ENCODE data around the gene SOS2.

SOS2 gene

GRCh38 chr14:50095895-50096294, 135.5 kb downstream of the SOS2 start:
- TF ChIP-seq CTCF (conservative IDR thresholded peaks at IDR 0.05; ENCODE audit: low read length) = no peak
- TF ChIP-seq EZH2phosphoT487 (IDR thresholded peaks at IDR 0.05; ENCODE audit: borderline replicate concordance) = no peak
- Histone ChIP-seq H3F3A (ENCODE audit: low read depth) (no peaks in the 10 kb centered on the region), H3K4me2 (ENCODE audit: low read depth, low read length, poor library complexity, severe bottlenecking) (no peak overlapping the region)

GRCh38 chr14:50094056-50094755, 137.2 kb downstream of the SOS2 start:
- Histone ChIP-seq H3K36me3 (ENCODE audit: insufficient read depth, low read length) (no peaks in the 10 kb centered on the region), H3K9ac (ENCODE audit: low read depth, low read length, poor library complexity, severe bottlenecking) (no peak overlapping the region), H3F3A (ENCODE audit: low read depth) (no peaks in the 10 kb centered on the region), H3K4me3 (ENCODE audit: low read length, poor library complexity, severe bottlenecking) (no peak overlapping the region), H2AFZ (ENCODE audit: low read length) (no peak overlapping the region), H3K9me3 (ENCODE audit: insufficient read depth, low read depth, low read length) (no peaks in the 10 kb centered on the region), H3K27me3 (ENCODE audit: insufficient read depth, low read length, poor library complexity, severe bottlenecking) (no peaks in the 10 kb centered on the region), H3K9me2 (replicated peaks; ENCODE audit: low read depth, low read length) (no peaks in the 10 kb centered on the region), H4K20me1 (ENCODE audit: insufficient read depth, low read length, poor library complexity, severe bottlenecking) (no peaks in the 10 kb centered on the region), H3K4me1 (ENCODE audit: insufficient read depth, low read length, poor library complexity, severe bottlenecking) (no peaks in the 10 kb centered on the region), H3K4me2 (ENCODE audit: low read depth, low read length, poor library complexity, severe bottlenecking) (no peak overlapping the region), H3K79me2 (ENCODE audit: insufficient read depth, low read length) (no peaks in the 10 kb centered on the region)
- TF ChIP-seq EZH2phosphoT487 (IDR thresholded peaks at IDR 0.05; ENCODE audit: borderline replicate concordance) (no peak), CTCF (conservative IDR thresholded peaks at IDR 0.05; ENCODE audit: low read length) (no peak)

More at GRCh38 chr14:50095895-50096294, 135.5 kb downstream of the SOS2 start:
- Histone ChIP-seq H3K4me1 (ENCODE audit: insufficient read depth, low read length, poor library complexity, severe bottlenecking) (no peaks in the 10 kb centered on the region), H3K9ac (ENCODE audit: low read depth, low read length, poor library complexity, severe bottlenecking) (no peak overlapping the region), H3K9me2 (replicated peaks; ENCODE audit: low read depth, low read length) (no peaks in the 10 kb centered on the region), H3K36me3 (ENCODE audit: insufficient read depth, low read length) (no peaks in the 10 kb centered on the region), H3K4me3 (ENCODE audit: low read length, poor library complexity, severe bottlenecking) (no peak overlapping the region), H3K9me3 (ENCODE audit: insufficient read depth, low read depth, low read length) (no peaks in the 10 kb centered on the region), H2AFZ (ENCODE audit: low read length) (peak overlapping the region; percentile 4; the same call in 1 of the 2 replicates), H3K27me3 (ENCODE audit: insufficient read depth, low read length, poor library complexity, severe bottlenecking) (no peaks in the 10 kb centered on the region), H4K20me1 (ENCODE audit: insufficient read depth, low read length, poor library complexity, severe bottlenecking) (no peaks in the 10 kb centered on the region), H3K79me2 (ENCODE audit: insufficient read depth, low read length) (no peaks in the 10 kb centered on the region)

GRCh38 chr14:50093496-50093895, 137.9 kb downstream of the SOS2 start:
- H3K4me1 ChIP-seq (ENCODE audit: insufficient read depth, low read length, poor library complexity, severe bottlenecking) = no peaks in the 10 kb centered on the region
- no peaks in the 10 kb centered on the region for H3K36me3 ChIP-seq (ENCODE audit: insufficient read depth, low read length)
- H4K20me1 ChIP-seq (ENCODE audit: insufficient read depth, low read length, poor library complexity, severe bottlenecking) = no peaks in the 10 kb centered on the region
- H3K9ac ChIP-seq (ENCODE audit: low read depth, low read length, poor library complexity, severe bottlenecking) = no peak overlapping the region
- no peaks in the 10 kb centered on the region for H3K79me2 ChIP-seq (ENCODE audit: insufficient read depth, low read length)
- H3K9me2 ChIP-seq (replicated peaks; ENCODE audit: low read depth, low read length) = no peaks in the 10 kb centered on the region
- no peak overlapping the region for H3K4me2 ChIP-seq (ENCODE audit: low read depth, low read length, poor library complexity, severe bottlenecking)
- no peak overlapping the region for H3K4me3 ChIP-seq (ENCODE audit: low read length, poor library complexity, severe bottlenecking)
- H3F3A ChIP-seq (ENCODE audit: low read depth) = no peaks in the 10 kb centered on the region
- no peak overlapping the region for H2AFZ ChIP-seq (ENCODE audit: low read length)
- no peaks in the 10 kb centered on the region for H3K27me3 ChIP-seq (ENCODE audit: insufficient read depth, low read length, poor library complexity, severe bottlenecking)
- TF ChIP-seq EZH2phosphoT487 (IDR thresholded peaks at IDR 0.05; ENCODE audit: borderline replicate concordance) (no peak), CTCF (conservative IDR thresholded peaks at IDR 0.05; ENCODE audit: low read length) (no peak)
- H3K9me3 ChIP-seq (ENCODE audit: insufficient read depth, low read depth, low read length) = no peaks in the 10 kb centered on the region

Data from Loucy (cell line).